Testis (tissue), 2 donors: Measurements from ENCODE around the gene SEMA6C.

Source experiments
- CTCF ChIP-seq, 3 experiments: fragments of 450-650 bp in 2 of 3; fragments of 200-600 bp in 1 of 3; sonication (generic) in 1 of 3; IDR thresholded peaks; one replicate each; pipeline ENCODE4 v1.5.1; 2016 to 2019; ENCODE audit warnings: antibody characterized with exemption in 3 of 3, mild to moderate bottlenecking in 2 of 3, moderate library complexity in 1 of 3
- POLR2A ChIP-seq: fragments of 450-650 bp; IDR thresholded peaks from one replicate; pipeline ENCODE4 v1.6.1; 2017; ENCODE audit warnings: antibody characterized with exemption, mild to moderate bottlenecking, moderate library complexity

GRCh38 chr1:151164732-151165280, 18.4 kb upstream of the SEMA6C start:
- no peak for TF ChIP-seq CTCF (IDR thresholded peaks at IDR 0.05)
- no peak for TF ChIP-seq POLR2A
